K562 (cell line): ENCODE data around the gene SDR42E2. TPM values are rescaled to one million over a fixed set of nuclear protein-coding genes. Genes with fewer than 3 reads are reported as not detected.
A peak's percentile ranks its signal among the peaks of the same experiment; 100 is the strongest.

Experiments
- ATAC-seq: fragments of 200-7000 bp; cut with Tn5 transposase; 3 replicates; pipeline ENCODE4 v1.9.1; 2020; ENCODE audit warnings: moderate library complexity
- BruUV-seq: library from RNA; stranded (reverse); fragments of 400-500 nt; replicated peaks from 2 replicates; lab custom pipeline; 2021; lab: Mats Ljungman, UMichigan
- CTCF ChIA-PET: fragments of 300-600 bp; formaldehyde crosslinking; extraction: SDS; loops from one replicate; lab custom pipeline; 2021; ENCODE audit warnings: low intra/inter-chr PET ratio; lab: Yijun Ruan, JAX
- POLR2A ChIA-PET: fragments of 300-600, 350-650 bp; sonication (Branson Sonifier 250); formaldehyde crosslinking; extraction: SDS; loops from one replicate; lab custom pipeline; 2021; ENCODE audit warnings: antibody characterized with exemption, inconsistent platforms; lab: Yijun Ruan, JAX
- DNase-seq, 4 experiments: peaks; one replicate each; pipeline versions ENCODE4 v3.0.0 to v3.0.0-alpha.2; 2011 to 2018; ENCODE audit warnings: low spot score in 3 of 4, mixed read lengths in 3 of 4; ENCODE audit errors: extremely low read depth in 1 of 4
- FAIRE-seq: peaks from 2 replicates; lab custom pipeline; 2011; peaks lifted over from hg19 to GRCh38; lab: Jason Lieb, UNC
- H2AFZ ChIP-seq: 2 replicates; pipeline ENCODE4 v1.6.0; 2011; ENCODE audit warnings: low read depth, low read length, control low read depth, inconsistent platforms
- H3K27ac ChIP-seq: fragments of 200-600 bp; 3 replicates; pipeline ENCODE4 v1.8.0; 2011; ENCODE audit warnings: low read depth, mild to moderate bottlenecking, control low read depth, inconsistent platforms, low read length, moderate library complexity, mixed read lengths; ENCODE audit errors: extremely low read depth
- H3K27me3 ChIP-seq, 2 experiments: fragments of 300-600 bp in 1 of 2; 2 replicates in 1 of 2; 3 replicates in 1 of 2; pipeline versions ENCODE4 v1.6.0 to v1.8.0; 2011; ENCODE audit warnings: inconsistent platforms in 2 of 2, low read length in 2 of 2, mild to moderate bottlenecking in 1 of 2, mixed read lengths in 1 of 2, moderate library complexity in 1 of 2; ENCODE audit not compliant: control insufficient read depth in 2 of 2, insufficient read depth in 2 of 2
- H3K36me3 ChIP-seq: fragments of 300-600 bp; 3 replicates; pipeline ENCODE4 v1.8.0; 2011; ENCODE audit warnings: mild to moderate bottlenecking, low read length, inconsistent platforms; ENCODE audit not compliant: control insufficient read depth, insufficient read depth
- H3K4me1 ChIP-seq, 2 experiments: fragments of 200-600 bp in 1 of 2; replicated peaks in 1 of 2; 2 replicates in 1 of 2; 3 replicates in 1 of 2; pipeline versions ENCODE4 v1.5.1 to v1.8.0; 2011; ENCODE audit warnings: inconsistent platforms in 2 of 2, low read length in 2 of 2, mild to moderate bottlenecking in 1 of 2, mixed read lengths in 1 of 2, moderate library complexity in 1 of 2; ENCODE audit not compliant: control insufficient read depth in 2 of 2, insufficient read depth in 2 of 2
- H3K4me2 ChIP-seq: 2 replicates; pipeline ENCODE4 v1.6.1; 2011; ENCODE audit warnings: low read length, control low read depth, inconsistent platforms, mixed read lengths; ENCODE audit not compliant: insufficient read depth
- H3K4me3 ChIP-seq: fragments of 200-600 bp; sonication (generic), shearing (Covaris generic); 2 replicates; pipeline ENCODE4 v1.5.1; 2016; ENCODE audit warnings: control low read depth, inconsistent platforms
- H3K79me2 ChIP-seq: fragments of 200-600 bp; 3 replicates; pipeline ENCODE4 v1.8.0; 2011; ENCODE audit warnings: low read length, inconsistent platforms; ENCODE audit not compliant: control insufficient read depth, insufficient read depth
- H3K9ac ChIP-seq, 2 experiments: 2 replicates each; pipeline versions ENCODE4 v1.6.0 to v1.6.1; 2011; ENCODE audit warnings: low read depth in 2 of 2, low read length in 2 of 2, control low read depth in 1 of 2, inconsistent platforms in 1 of 2, mild to moderate bottlenecking in 1 of 2, mixed read lengths in 1 of 2; ENCODE audit not compliant: insufficient read depth in 1 of 2
- H3K9me1 ChIP-seq: one replicate; pipeline ENCODE4 v1.6.0; 2011; ENCODE audit warnings: inconsistent platforms, mild to moderate bottlenecking, low read length, moderate library complexity; ENCODE audit not compliant: control insufficient read depth, insufficient read depth
- H3K9me3 ChIP-seq: replicated peaks from 2 replicates; pipeline ENCODE4 v1.5.1; 2011; ENCODE audit warnings: low read depth, low read length, inconsistent platforms; ENCODE audit not compliant: control insufficient read depth, insufficient read depth
- H4K20me1 ChIP-seq: replicated peaks from 2 replicates; pipeline ENCODE4 v1.6.1; 2011; ENCODE audit warnings: low read length, inconsistent platforms, mixed read lengths; ENCODE audit not compliant: control insufficient read depth, insufficient read depth
- CUX1 ChIP-seq: fragments of 200-800 bp; sonication (Bioruptor generic); IDR thresholded peaks from 2 replicates; pipeline ENCODE4 v1.6.1; 2016; ENCODE audit warnings: missing genetic modification characterization, missing compliant biosample characterization
- KLF13 ChIP-seq: fragments of 450-650 bp; IDR thresholded peaks from 2 replicates; pipeline ENCODE4 v1.6.1; 2016; ENCODE audit warnings: missing genetic modification characterization, low read depth, mild to moderate bottlenecking, missing compliant biosample characterization, moderate library complexity, borderline replicate concordance
- WGBS: fragments of 100-300 bp; shearing (Covaris generic); methylation state at CpG from one replicate; pipeline ENCODE4 v1.1.6; 2016; ENCODE audit warnings: low coverage, mixed read lengths; ENCODE audit not compliant: insufficient coverage; ENCODE audit errors: missing lambda C conversion rate; 5-methylcytosine and 5-hydroxymethylcytosine counted together
- in situ Hi-C: fragments of 300-500 bp; cut with MboI; formaldehyde crosslinking; loops from 4 replicates; pipeline ENCODE4 v1.15.0; 2018; ENCODE audit warnings: inconsistent platforms, mixed read lengths
- intact Hi-C: fragments of 100-400 bp; cut with micrococcal nuclease; formaldehyde crosslinking; loops from 2 replicates; pipeline ENCODE4 v1.14.2; 2022
- polyA plus RNA-seq, 8 experiments: library from polyadenylated mRNA; depleted of rRNA in 4 of 8; stranded (reverse) in 5 of 8; unstranded in 3 of 8; fragments of >200 nt; fragmentation: Nextera tagmentation in 2 of 8; fragmentation: Illumina TruSeq in 1 of 8; extraction: Ambion mirVana in 2 of 8; extraction: Trizol in 1 of 8; gene quantifications; 2 replicates each; pipeline versions ENCODE4 v1.2.1 to v1.2.3, GENCODE V29; 2011 to 2014; ENCODE audit warnings: inconsistent platforms in 1 of 8, missing spikeins in 1 of 8
- total RNA-seq, 7 experiments: library from RNA; depleted of rRNA in 6 of 7; stranded (reverse); fragments of >200 nt in 6 of 7; fragmentation: Illumina TruSeq in 2 of 7; extraction: Trizol in 2 of 7; gene quantifications; 2 replicates each; pipeline versions ENCODE4 v1.2.1 to v1.2.3, GENCODE V29; 2011 to 2021; ENCODE audit warnings: low replicate concordance in 1 of 7
- TF ChIP-seq, protein P1 (sequence below): fragments of 250-450 bp; sonication (Bioruptor Pico); IDR thresholded peaks from 2 replicates; pipeline ENCODE4 v1.6.1; 2021; ENCODE audit warnings: mild to moderate bottlenecking

Gene SDR42E2
- total and polyA plus RNA-seq, 9 of the 15 experiments (the other 6 are each of a cell fraction or from before 2014, with no cell fraction given), result 0.03 to 0.07 (median 0.04) TPM; not detected in 4

- no peaks in the 10 kb centered on the region for H3K9me3 ChIP-seq
- H3K36me3 ChIP-seq, result peaks cover 62% of the 10 kb centered on the region; the same call in 2 of the 3 replicates
- no peak overlapping the region; the same call in 1 of the 2 replicates for H3K4me2 ChIP-seq
- H4K20me1 ChIP-seq, result no peaks in the 10 kb centered on the region
- peak overlapping the region; percentile 29; the same call in 1 of the 3 replicates for H3K27ac ChIP-seq
- H2AFZ ChIP-seq, result no peak overlapping the region
- WGBS, result 56% methylated on average over 6 of the region's 6 CpGs
- in situ Hi-C loops, result no loop called here
- ChIA-PET POLR2A (interaction anchor here (1.1 to 1.5 kb wide), 3 partner anchors 9 to 13 kb away, joined by 3 to 5 read pairs (median 3); no protein-coding TSS in a partner anchor), CTCF (interaction anchor here (0.6 kb wide), 1 partner anchor 727 kb away, joined by 3 read pairs; no protein-coding TSS in a partner anchor)
- intact Hi-C loops, result no loop called here
- H3K4me1 ChIP-seq, result peaks cover 4 to 6% of the 10 kb centered on the region in 2 experiments; a peak in 3 of 5 replicates
- H3K9ac ChIP-seq, result peak overlapping the region in 1 of 2 experiments; percentile 6; a peak in 1 of 4 replicates
- FAIRE-seq (no peak), ATAC-seq (no peak), DNase-seq (no peak)
- H3K79me2 ChIP-seq, result peaks cover 4% of the 10 kb centered on the region; the same call in 1 of the 3 replicates
- no TSS peak for BruUV-seq
- no peak overlapping the region for H3K4me3 ChIP-seq
- no peaks in the 10 kb centered on the region for H3K9me1 ChIP-seq
- TF ChIP-seq, protein P1, sequence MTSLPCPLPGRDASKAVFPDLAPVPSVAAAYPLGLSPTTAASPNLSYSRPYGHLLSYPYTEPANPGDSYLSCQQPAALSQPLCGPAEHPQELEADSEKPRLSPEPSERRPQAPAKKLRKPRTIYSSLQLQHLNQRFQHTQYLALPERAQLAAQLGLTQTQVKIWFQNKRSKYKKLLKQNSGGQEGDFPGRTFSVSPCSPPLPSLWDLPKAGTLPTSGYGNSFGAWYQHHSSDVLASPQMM (CRISPR knock-in tag), result no peak
- TF ChIP-seq KLF13 (tag), result no peak
- no peak for TF ChIP-seq CUX1 (CRISPR knock-in tag)
- H3K27me3 ChIP-seq, result no peaks in the 10 kb centered on the region
Measured at GRCh38 chr16:22233037-22233372, 70.7 kb downstream of the SDR42E2 start.
